ENCODE measurements around the gene EIF2B5. TPM values are rescaled to one million over a fixed set of nuclear protein-coding genes. Genes with fewer than 3 reads are reported as not detected.

EIF2B5 gene
- polyA plus RNA-seq, 1 donor (not counting 4 experiments of a cell fraction or from before 2014, with no cell fraction given) = 37.9 TPM

- Histone ChIP-seq H3K79me2 (ENCODE audit: control insufficient read depth, insufficient read depth, low read length) (peaks cover 5% of the 10 kb centered on the region), H3K9ac (ENCODE audit: control insufficient read depth, extremely low read depth, insufficient read depth, low read length) (no peak overlapping the region), H3K4me1 (ENCODE audit: control insufficient read depth, extremely low read depth, insufficient read depth, low read length) (peaks cover 9% of the 10 kb centered on the region), H3K4me3 (ENCODE audit: control insufficient read depth in 2 of 3, extremely low read depth in 1 of 3, insufficient read depth in 2 of 3, low read depth in 1 of 3, low read length in 3 of 3) (no peak overlapping the region), H3K9me1 (ENCODE audit: control insufficient read depth, extremely low read depth, insufficient read depth, low read length) (no peaks in the 10 kb centered on the region), H3K9me3 (ENCODE audit: control insufficient read depth, low read depth, low read length) (no peaks in the 10 kb centered on the region), H3K27me3 (ENCODE audit: control insufficient read depth, extremely low read depth, insufficient read depth, low read length) (no peaks in the 10 kb centered on the region), H2AFZ (ENCODE audit: control insufficient read depth, low read length) (no peak overlapping the region), H3K36me3 (ENCODE audit: control insufficient read depth in 2 of 2, extremely low read depth in 1 of 2, insufficient read depth in 2 of 2, low read length in 2 of 2) (peaks cover 50 to 63% of the 10 kb centered on the region in 2 experiments), H3K4me2 (ENCODE audit: control insufficient read depth, extremely low read depth, insufficient read depth, low read depth, low read length) (no peak overlapping the region), H3K27ac (ENCODE audit: control insufficient read depth, insufficient read depth, low read length) (no peak overlapping the region), H4K20me1 (ENCODE audit: control insufficient read depth, extremely low read depth, insufficient read depth, low read length) (no peaks in the 10 kb centered on the region)
- FAIRE-seq (no peak), DNase-seq (ENCODE audit: low read depth, low spot score) (no peak)
- TF ChIP-seq EZH2 (IDR thresholded peaks at IDR 0.05; ENCODE audit: low read length) (no peak), CTCF (optimal IDR thresholded peaks at IDR 0.05 in 1 of 3, IDR thresholded peaks at IDR 0.05 in 1 of 3, conservative IDR thresholded peaks at IDR 0.05 in 1 of 3; ENCODE audit: extremely low read depth in 1 of 3, insufficient read depth in 2 of 3, low read length in 3 of 3) (no peak)
- dilution Hi-C loops (cut with MboI; ENCODE audit: extremely low pct_ligation_motif_present, low sequenced_read_pairs) = no loop called here
Observed at GRCh38 chr3:184168363-184169120, 33.4 kb downstream of the EIF2B5 start.

DNA sequence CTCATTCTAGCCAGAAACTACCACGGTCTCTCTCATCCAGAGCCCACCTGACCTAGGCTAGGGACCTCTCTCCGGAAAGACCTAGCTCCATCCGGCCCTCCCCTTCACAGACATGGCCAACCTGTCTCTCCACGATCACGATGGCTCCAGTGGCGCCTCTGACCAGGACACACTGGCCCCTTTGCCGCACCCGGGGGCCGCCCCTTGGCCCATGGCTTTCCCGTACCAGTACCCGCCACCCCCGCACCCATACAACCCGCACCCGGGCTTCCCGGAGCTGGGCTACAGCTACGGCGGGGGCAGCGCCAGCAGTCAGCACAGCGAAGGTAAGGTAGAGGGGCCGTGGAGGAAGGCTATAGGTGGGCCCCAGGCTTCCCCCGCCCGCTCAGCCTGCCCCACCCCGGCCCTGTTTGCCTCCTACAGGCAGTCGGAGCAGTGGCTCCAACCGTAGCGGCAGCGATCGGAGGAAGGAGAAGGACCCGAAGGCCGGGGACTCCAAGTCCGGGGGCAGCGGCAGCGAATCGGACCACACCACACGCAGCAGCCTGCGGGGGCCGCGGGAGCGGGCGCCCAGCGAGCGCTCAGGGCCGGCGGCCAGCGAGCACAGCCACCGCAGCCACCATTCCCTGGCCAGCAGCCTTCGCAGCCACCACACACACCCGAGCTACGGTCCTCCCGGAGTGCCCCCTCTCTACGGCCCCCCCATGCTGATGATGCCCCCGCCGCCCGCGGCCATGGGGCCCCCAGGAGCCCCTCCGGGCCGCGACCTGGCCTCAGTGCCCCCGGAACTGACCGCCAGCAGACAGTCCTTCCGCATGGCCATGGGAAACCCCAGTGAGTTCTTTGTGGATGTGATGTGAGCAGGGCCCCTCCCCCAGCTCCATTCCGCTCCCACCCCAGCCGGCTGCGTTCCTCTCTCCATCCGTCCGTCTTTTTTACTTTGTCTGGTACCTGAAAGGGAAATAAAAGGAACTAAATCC is 35.0 kb downstream of the EIF2B5 start:
- no peak overlapping the region for H3K4me3 ChIP-seq (ENCODE audit: control insufficient read depth in 2 of 3, extremely low read depth in 1 of 3, insufficient read depth in 2 of 3, low read depth in 1 of 3, low read length in 3 of 3)
- no peak overlapping the region for H3K27ac ChIP-seq (ENCODE audit: control insufficient read depth, insufficient read depth, low read length)
- peaks cover 5% of the 10 kb centered on the region for H3K79me2 ChIP-seq (ENCODE audit: control insufficient read depth, insufficient read depth, low read length)
- no peaks in the 10 kb centered on the region for H3K9me1 ChIP-seq (ENCODE audit: control insufficient read depth, extremely low read depth, insufficient read depth, low read length)
- H3K9ac ChIP-seq (ENCODE audit: control insufficient read depth, extremely low read depth, insufficient read depth, low read length) = no peak overlapping the region
- no peak overlapping the region for H2AFZ ChIP-seq (ENCODE audit: control insufficient read depth, low read length)
- dilution Hi-C loops (cut with MboI; ENCODE audit: extremely low pct_ligation_motif_present, low sequenced_read_pairs) = no loop called here
- peaks cover 17% of the 10 kb centered on the region for H3K4me1 ChIP-seq (ENCODE audit: control insufficient read depth, extremely low read depth, insufficient read depth, low read length)
- H3K4me2 ChIP-seq (ENCODE audit: control insufficient read depth, extremely low read depth, insufficient read depth, low read depth, low read length) = no peak overlapping the region
- no peaks in the 10 kb centered on the region for H3K9me3 ChIP-seq (ENCODE audit: control insufficient read depth, low read depth, low read length)
- H3K27me3 ChIP-seq (ENCODE audit: control insufficient read depth, extremely low read depth, insufficient read depth, low read length) = no peaks in the 10 kb centered on the region
- H4K20me1 ChIP-seq (ENCODE audit: control insufficient read depth, extremely low read depth, insufficient read depth, low read length) = no peaks in the 10 kb centered on the region
- TF ChIP-seq EZH2 (IDR thresholded peaks at IDR 0.05; ENCODE audit: low read length) = no peak
- no peak for TF ChIP-seq CTCF (optimal IDR thresholded peaks at IDR 0.05 in 1 of 3, IDR thresholded peaks at IDR 0.05 in 1 of 3, conservative IDR thresholded peaks at IDR 0.05 in 1 of 3; ENCODE audit: extremely low read depth in 1 of 3, insufficient read depth in 2 of 3, low read length in 3 of 3)
- H3K36me3 ChIP-seq (ENCODE audit: control insufficient read depth in 2 of 2, extremely low read depth in 1 of 2, insufficient read depth in 2 of 2, low read length in 2 of 2) = peaks cover 36 to 49% of the 10 kb centered on the region in 2 experiments
- DNase-seq (ENCODE audit: low read depth, low spot score) (no peak), FAIRE-seq (no peak)
